NK-92 (cell line): ENCODE results near the gene DPYD.

Experiments
- DNase-seq: peaks from one replicate; lab custom pipeline; 2025; ENCODE audit not compliant: unreplicated experiment; lab: John Stamatoyannopoulos, UW

DPYD gene

GRCh38 chr1:97630281-97630680, 290.6 kb downstream of the DPYD start:
- no peak for DNase-seq

- no peak for DNase-seq
These were observed 297.6 kb downstream of the DPYD start for GRCh38 chr1:97623220-97623619.

GRCh38 chr1:97621955-97622354, 298.9 kb downstream of the DPYD start:
- no peak for DNase-seq

GRCh38 chr1:97619706-97620105, 301.1 kb downstream of the DPYD start:
- DNase-seq = no peak

GRCh38 chr1:97610748-97611147, 310.1 kb downstream of the DPYD start:
- no peak for DNase-seq

GRCh38 chr1:97610102-97610501, 310.7 kb downstream of the DPYD start:
- no peak for DNase-seq

- no peak for DNase-seq
These were observed 312.6 kb downstream of the DPYD start for GRCh38 chr1:97608272-97608671.

GRCh38 chr1:97603776-97604175, 317.1 kb downstream of the DPYD start:
- no peak for DNase-seq

- DNase-seq = no peak
These were observed 317.6 kb downstream of the DPYD start for GRCh38 chr1:97603218-97603617.

GRCh38 chr1:97599447-97599846, 321.4 kb downstream of the DPYD start:
- no peak for DNase-seq

GRCh38 chr1:97593192-97593591, 327.6 kb downstream of the DPYD start:
- DNase-seq = no peak

GRCh38 chr1:97588772-97589171, 332.1 kb downstream of the DPYD start:
- DNase-seq = no peak

- DNase-seq = no peak
These were observed 339.2 kb downstream of the DPYD start for GRCh38 chr1:97581614-97582051.

- no peak for DNase-seq
These were observed 343.2 kb downstream of the DPYD start for GRCh38 chr1:97577613-97578012.

- no peak for DNase-seq
These were observed 347.3 kb downstream of the DPYD start for GRCh38 chr1:97573553-97573952.

GRCh38 chr1:97572561-97572960, 348.3 kb downstream of the DPYD start:
- no peak for DNase-seq

GRCh38 chr1:97571760-97572159, 349.1 kb downstream of the DPYD start:
- DNase-seq = no peak

- DNase-seq = no peak
These were observed 350.1 kb downstream of the DPYD start for GRCh38 chr1:97570691-97571090.

- no peak for DNase-seq
These were observed 353.7 kb downstream of the DPYD start for GRCh38 chr1:97567000-97567749.

- no peak for DNase-seq
These were observed 354.9 kb downstream of the DPYD start for GRCh38 chr1:97565886-97566285.

GRCh38 chr1:97563926-97564325, 356.9 kb downstream of the DPYD start:
- DNase-seq = no peak

- DNase-seq = no peak
These were observed 358.8 kb downstream of the DPYD start for GRCh38 chr1:97562081-97562480.

- no peak for DNase-seq
These were observed 360.1 kb downstream of the DPYD start for GRCh38 chr1:97560714-97561113.
